ENCODE measurements around the gene LACC1.

Gene LACC1

GRCh38 chr13:43920965-43921674, 41.4 kb downstream of the LACC1 start:
- Histone ChIP-seq H3K27me3 (replicated peaks; ENCODE audit: control insufficient read depth, insufficient read depth, low read length) (peaks cover 2% of the 10 kb centered on the region), H3K36me3 (ENCODE audit: control insufficient read depth, insufficient read depth, low read length) (no peaks in the 10 kb centered on the region), H3K4me3 (replicated peaks; ENCODE audit: low read depth, low read length) (no peak overlapping the region)
- no peak for DNase-seq (ENCODE audit: extremely low read depth, insufficient read length)
- TF ChIP-seq, protein P1, sequence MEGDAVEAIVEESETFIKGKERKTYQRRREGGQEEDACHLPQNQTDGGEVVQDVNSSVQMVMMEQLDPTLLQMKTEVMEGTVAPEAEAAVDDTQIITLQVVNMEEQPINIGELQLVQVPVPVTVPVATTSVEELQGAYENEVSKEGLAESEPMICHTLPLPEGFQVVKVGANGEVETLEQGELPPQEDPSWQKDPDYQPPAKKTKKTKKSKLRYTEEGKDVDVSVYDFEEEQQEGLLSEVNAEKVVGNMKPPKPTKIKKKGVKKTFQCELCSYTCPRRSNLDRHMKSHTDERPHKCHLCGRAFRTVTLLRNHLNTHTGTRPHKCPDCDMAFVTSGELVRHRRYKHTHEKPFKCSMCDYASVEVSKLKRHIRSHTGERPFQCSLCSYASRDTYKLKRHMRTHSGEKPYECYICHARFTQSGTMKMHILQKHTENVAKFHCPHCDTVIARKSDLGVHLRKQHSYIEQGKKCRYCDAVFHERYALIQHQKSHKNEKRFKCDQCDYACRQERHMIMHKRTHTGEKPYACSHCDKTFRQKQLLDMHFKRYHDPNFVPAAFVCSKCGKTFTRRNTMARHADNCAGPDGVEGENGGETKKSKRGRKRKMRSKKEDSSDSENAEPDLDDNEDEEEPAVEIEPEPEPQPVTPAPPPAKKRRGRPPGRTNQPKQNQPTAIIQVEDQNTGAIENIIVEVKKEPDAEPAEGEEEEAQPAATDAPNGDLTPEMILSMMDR (IDR thresholded peaks at IDR 0.05; ENCODE audit: insufficient read depth, low read length, poor library complexity, severe bottlenecking) = no peak

GRCh38 chr13:43924549-43925245, 45.0 kb downstream of the LACC1 start:
- peak; percentile 22 for DNase-seq (ENCODE audit: extremely low read depth, insufficient read length)
- Histone ChIP-seq H3K36me3 (ENCODE audit: control insufficient read depth, insufficient read depth, low read length) (no peaks in the 10 kb centered on the region), H3K27me3 (replicated peaks; ENCODE audit: control insufficient read depth, insufficient read depth, low read length) (peaks cover 3% of the 10 kb centered on the region; the same call in 1 of the 2 replicates), H3K4me3 (replicated peaks; ENCODE audit: low read depth, low read length) (no peak overlapping the region)
- TF ChIP-seq, protein P1 (IDR thresholded peaks at IDR 0.05; ENCODE audit: insufficient read depth, low read length, poor library complexity, severe bottlenecking) = no peak

- DNase-seq (ENCODE audit: extremely low read depth, insufficient read length) = no peak
- Histone ChIP-seq H3K27me3 (replicated peaks; ENCODE audit: control insufficient read depth, insufficient read depth, low read length) (peaks cover 1% of the 10 kb centered on the region; the same call in 1 of the 2 replicates), H3K36me3 (ENCODE audit: control insufficient read depth, insufficient read depth, low read length) (no peaks in the 10 kb centered on the region), H3K4me3 (replicated peaks; ENCODE audit: low read depth, low read length) (no peak overlapping the region)
- TF ChIP-seq, protein P1 (IDR thresholded peaks at IDR 0.05; ENCODE audit: insufficient read depth, low read length, poor library complexity, severe bottlenecking) = no peak
Observed at GRCh38 chr13:43929947-43930346, 50.2 kb downstream of the LACC1 start.

DNA sequence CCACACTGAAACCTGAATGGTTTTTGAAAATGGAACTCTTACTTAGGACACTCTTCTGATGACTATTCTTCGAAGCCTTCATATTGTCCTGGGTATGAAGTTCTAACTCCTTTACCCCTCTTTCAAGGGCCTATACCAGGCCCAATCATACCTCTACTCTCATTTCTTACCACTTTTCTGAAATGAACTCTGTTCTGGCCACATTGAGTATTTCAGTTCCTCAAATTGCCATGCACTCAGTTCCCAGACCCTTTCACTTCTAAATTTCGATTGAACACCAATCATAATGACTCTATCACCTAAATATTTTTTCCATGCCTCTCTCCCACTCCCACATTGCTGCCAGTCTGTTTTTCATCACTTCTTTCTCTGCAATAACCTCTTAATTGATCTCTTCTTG, 53.7 kb downstream of the LACC1 start:
- TF ChIP-seq, protein P1 (IDR thresholded peaks at IDR 0.05; ENCODE audit: insufficient read depth, low read length, poor library complexity, severe bottlenecking) = no peak
- peak; percentile 48 for DNase-seq (ENCODE audit: extremely low read depth, insufficient read length)
- H3K27me3 ChIP-seq (replicated peaks; ENCODE audit: control insufficient read depth, insufficient read depth, low read length) = no peaks in the 10 kb centered on the region; the same call in 1 of the 2 replicates

GRCh38 chr13:43934273-43934672, 54.6 kb downstream of the LACC1 start:
- H3K36me3 ChIP-seq (ENCODE audit: control insufficient read depth, insufficient read depth, low read length) = no peaks in the 10 kb centered on the region
- DNase-seq (ENCODE audit: extremely low read depth, insufficient read length) = no peak
- H3K27me3 ChIP-seq (replicated peaks; ENCODE audit: control insufficient read depth, insufficient read depth, low read length) = peaks cover under 1% of the 10 kb centered on the region
- TF ChIP-seq, protein P1 (IDR thresholded peaks at IDR 0.05; ENCODE audit: insufficient read depth, low read length, poor library complexity, severe bottlenecking) = no peak
- no peak overlapping the region for H3K4me3 ChIP-seq (replicated peaks; ENCODE audit: low read depth, low read length)

More for the DNA sequence above, 53.7 kb downstream of the LACC1 start:
- Histone ChIP-seq H3K4me3 (replicated peaks; ENCODE audit: low read depth, low read length) (no peak overlapping the region), H3K36me3 (ENCODE audit: control insufficient read depth, insufficient read depth, low read length) (no peaks in the 10 kb centered on the region)

Measured in GM06990 (cell line).